ENCODE data around the gene FRYL. TPM values are rescaled to one million over a fixed set of nuclear protein-coding genes. Genes with fewer than 3 reads are reported as not detected.
"Not testable (repeated sequence)": the region's sequence is repeated elsewhere in the genome, so short reads cannot be mapped to it uniquely, and the experiment has no call there.

The FRYL gene
- total and polyA plus RNA-seq, 2 of the 8 experiments (the other 6 are each of a cell fraction or from before 2014, with no cell fraction given), result 8.0 to 36.5 TPM

- TF ChIP-seq SP1 (IDR thresholded peaks at IDR 0.05; ENCODE audit: low read depth, low read length) (no peak), SAP30 (IDR thresholded peaks at IDR 0.05; ENCODE audit: insufficient read depth, insufficient replicate concordance, low read length) (no peak)
Observed at GRCh38 chr4:48718818-48719465, 61.1 kb downstream of the FRYL start (continued).

DNA sequence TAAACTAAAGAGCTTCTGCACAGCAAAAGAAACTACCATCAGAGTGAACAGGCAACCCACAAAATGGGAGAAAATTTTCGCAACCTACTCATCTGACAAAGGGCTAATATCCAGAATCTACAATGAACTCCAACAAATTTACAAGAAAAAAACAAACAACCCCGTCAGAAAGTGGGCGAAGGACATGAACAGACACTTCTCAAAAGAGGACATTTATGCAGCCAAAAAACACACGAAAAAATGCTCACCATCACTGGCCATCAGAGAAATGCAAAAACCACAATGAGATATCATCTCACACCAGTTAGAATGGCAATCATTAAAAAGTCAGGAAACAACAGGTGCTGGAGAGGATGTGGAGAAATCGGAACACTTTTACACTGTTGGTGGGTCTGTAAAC lies 63.8 kb downstream of the FRYL start:
- CTCF ChIA-PET (ENCODE audit: partially characterized antibody); H3K23me2 ChIP-seq (ENCODE audit: low read depth, low read length): not testable (repeated sequence)
- peaks cover 3 to 46% of the 10 kb centered on the region in 2 experiments; a peak in 2 of 4 replicates for H3K79me2 ChIP-seq (ENCODE audit: control insufficient read depth in 1 of 2, insufficient read depth in 2 of 2, low read length in 2 of 2)

More for the DNA sequence above, 63.8 kb downstream of the FRYL start:
- H2BK5ac ChIP-seq (ENCODE audit: low read depth, low read length); H3K18ac ChIP-seq (ENCODE audit: extremely low read depth, low read length); H3K9me3 ChIP-seq (ENCODE audit: insufficient read depth in 2 of 2, low read depth in 1 of 2, low read length in 1 of 2); H3K23ac ChIP-seq (ENCODE audit: insufficient read length); H3K14ac ChIP-seq (ENCODE audit: insufficient read length); H3K79me1 ChIP-seq (ENCODE audit: low read depth, low read length); H3K4me1 ChIP-seq (replicated peaks in 1 of 4; ENCODE audit: control insufficient read depth in 3 of 4, insufficient read depth in 4 of 4, low read length in 3 of 4); H3K4ac ChIP-seq (replicated peaks; ENCODE audit: insufficient read length, low read depth, low read length); H3K36me3 ChIP-seq (ENCODE audit: control insufficient read depth in 2 of 4, insufficient read depth in 4 of 4, low read length in 3 of 4); POLR2A ChIA-PET (ENCODE audit: partially characterized antibody); H4K5ac ChIP-seq (ENCODE audit: insufficient read length, low read depth, low read length); FAIRE-seq; H2AK5ac ChIP-seq (ENCODE audit: low read depth, low read length); H3K9ac ChIP-seq (replicated peaks in 1 of 4; ENCODE audit: extremely low read depth in 1 of 4, low read depth in 3 of 4, low read length in 3 of 4); H3K56ac ChIP-seq (replicated peaks; ENCODE audit: insufficient read length, low read depth, low read length); H2BK12ac ChIP-seq (ENCODE audit: low read depth, low read length); H4K91ac ChIP-seq (replicated peaks; ENCODE audit: insufficient read length, low read length); H3K27me3 ChIP-seq (replicated peaks in 1 of 4; ENCODE audit: control insufficient read depth in 3 of 4, extremely low read depth in 1 of 4, insufficient read depth in 3 of 4, low read length in 3 of 4); H3K27ac ChIP-seq (ENCODE audit: low read depth, low read length); H2BK15ac ChIP-seq (ENCODE audit: low read length); H2BK20ac ChIP-seq (ENCODE audit: low read length); H2BK120ac ChIP-seq (replicated peaks; ENCODE audit: low read depth, low read length); H2AFZ ChIP-seq (ENCODE audit: low read length); DNase-seq (ENCODE audit: low read depth in 1 of 2, low spot score in 2 of 2); H4K8ac ChIP-seq (ENCODE audit: extremely low read depth, insufficient read depth, low read length); H4K20me1 ChIP-seq (replicated peaks in 1 of 2; ENCODE audit: control insufficient read depth in 1 of 2, insufficient read depth in 2 of 2, low read length in 2 of 2); H3K4me2 ChIP-seq (ENCODE audit: insufficient read depth in 1 of 2, low read depth in 2 of 2, low read length in 2 of 2); H3K4me3 ChIP-seq (ENCODE audit: extremely low read depth in 1 of 4, insufficient read depth in 2 of 4, low read depth in 3 of 4, low read length in 4 of 4): not testable (repeated sequence)
- 91% methylated on average over 4 of the region's 5 CpGs; no CpG with 5 or more reads in 1 of the 2 experiments for WGBS, 2 experiments (ENCODE audit: extremely low coverage in 1 of 2, insufficient coverage in 1 of 2, insufficient read length in 1 of 2, insufficient replicate concordance in 2 of 2, low coverage in 1 of 2, low lambda C conversion rate in 2 of 2, missing lambda C conversion rate in 1 of 2)

All from H1 (cell line).